BJ (cell line): ENCODE data around the gene GPRIN2. TPM values are rescaled to one million over a fixed set of nuclear protein-coding genes. Genes with fewer than 3 reads are reported as not detected.

Experiments
- CTCF ChIA-PET: fragments of 350-600 bp; formaldehyde crosslinking; extraction: SDS; loops from one replicate; lab custom pipeline; 2021; ENCODE audit warnings: antibody characterized with exemption, inconsistent platforms; lab: Yijun Ruan, JAX
- POLR2A ChIA-PET: fragments of 300-600 bp; sonication (Branson Sonifier 250); formaldehyde crosslinking; extraction: SDS; loops from one replicate; lab custom pipeline; 2021; ENCODE audit warnings: antibody characterized with exemption; lab: Charles Lee
- DNase-seq: peaks from one replicate; pipeline ENCODE4 v3.0.0-alpha.2; 2011; ENCODE audit warnings: low read depth
- H3K27me3 ChIP-seq: 2 replicates; pipeline ENCODE4 v1.6.0; 2011; ENCODE audit warnings: low read length; ENCODE audit not compliant: control insufficient read depth, insufficient read depth
- H3K36me3 ChIP-seq: 2 replicates; pipeline ENCODE4 v1.5.1; 2011; ENCODE audit warnings: low read length; ENCODE audit not compliant: control insufficient read depth, insufficient read depth
- H3K4me3 ChIP-seq: 2 replicates; pipeline ENCODE4 v1.5.1; 2011; ENCODE audit warnings: low read depth, mild to moderate bottlenecking, control low read depth, low read length
- CTCF ChIP-seq: IDR thresholded peaks from 2 replicates; pipeline ENCODE4 v1.5.1; 2011; ENCODE audit warnings: low read depth, mild to moderate bottlenecking, control low read depth, inconsistent platforms, low read length, moderate library complexity; ENCODE audit not compliant: insufficient read depth
- polyA plus RNA-seq: library from polyadenylated mRNA; depleted of rRNA; stranded (reverse); fragments of >200 nt; gene quantifications from 2 replicates; pipeline ENCODE4 v1.2.3, GENCODE V29; 2011

The GPRIN2 gene
- polyA plus RNA-seq, 1 experiment = 0.04 TPM

- DNase-seq = no peak
These were observed 5.4 kb downstream of the GPRIN2 start for GRCh38 chr10:46550795-46551700.

GRCh38 chr10:46550076-46550790 lies 6.2 kb downstream of the GPRIN2 start:
- Histone ChIP-seq H3K36me3 (no peaks in the 10 kb centered on the region), H3K27me3 (peaks cover 3% of the 10 kb centered on the region), H3K4me3 (no peak overlapping the region)
- no peak for TF ChIP-seq CTCF
- DNase-seq = no peak
- ChIA-PET POLR2A (no interaction called here), CTCF (interaction anchor here (0.9 kb wide), 1 partner anchor 12 kb away, joined by 4 read pairs; no protein-coding TSS in a partner anchor)

More at GRCh38 chr10:46550795-46551700, 5.4 kb downstream of the GPRIN2 start:
- ChIA-PET CTCF (interaction anchor here (0.9 kb wide), 1 partner anchor 13 kb away, joined by 4 read pairs; no protein-coding TSS in a partner anchor), POLR2A (no interaction called here)
- peaks cover 11% of the 10 kb centered on the region for H3K27me3 ChIP-seq
- no peak overlapping the region for H3K4me3 ChIP-seq
- H3K36me3 ChIP-seq = no peaks in the 10 kb centered on the region
- no peak for TF ChIP-seq CTCF

GRCh38 chr10:46549171-46550075 lies 7.0 kb downstream of the GPRIN2 start:
- H3K27me3 ChIP-seq = peaks cover 2% of the 10 kb centered on the region; the same call in 1 of the 2 replicates
- DNase-seq = no peak
- no peaks in the 10 kb centered on the region for H3K36me3 ChIP-seq
- no peak for TF ChIP-seq CTCF
- CTCF ChIA-PET = interaction anchor here (1.1 to 5.9 kb wide), 3 partner anchors 9 to 320 kb away, joined by 3 to 18 read pairs (median 4); no protein-coding TSS in a partner anchor
- no peak overlapping the region for H3K4me3 ChIP-seq
- POLR2A ChIA-PET = no interaction called here

- peaks cover 2% of the 10 kb centered on the region; the same call in 1 of the 2 replicates for H3K27me3 ChIP-seq
- no peak overlapping the region for H3K4me3 ChIP-seq
- CTCF ChIA-PET = interaction anchor here (1.1 to 5.9 kb wide), 3 partner anchors 9 to 319 kb away, joined by 3 to 18 read pairs (median 4); no protein-coding TSS in a partner anchor
- no peak for TF ChIP-seq CTCF
- no peaks in the 10 kb centered on the region for H3K36me3 ChIP-seq
- POLR2A ChIA-PET = no interaction called here
- no peak for DNase-seq
These were observed 7.9 kb downstream of the GPRIN2 start for GRCh38 chr10:46548498-46549090.
